Hematopoietic multipotent progenitor cell treated with erythropoietin and hydrocortisone succinate and interleukin-3 and kit ligand, for 8 days (in vitro differentiated cells): ENCODE measurements around the gene COP1.
"Not testable (repeated sequence)": the region's sequence is repeated elsewhere in the genome, so short reads cannot be mapped to it uniquely, and the experiment has no call there.

ENCODE experiments used
- DNase-seq: peaks from one replicate; pipeline ENCODE4 v3.0.0-alpha.2; 2015

Gene COP1

GRCh38 chr1:176206961-176207902, at the start of gene COP1:
Gene COP1, minus strand, starts transcription at chr1:176207286. Its CDS starts 308 bp downstream, at chr1:176206978.
- peak; percentile 98 for DNase-seq

- no peak for DNase-seq
These were observed 45.1 kb upstream of the COP1 start for GRCh38 chr1:176252191-176252590.

- DNase-seq, result no peak
These were observed 37.8 kb upstream of the COP1 start for GRCh38 chr1:176244851-176245250.

GRCh38 chr1:176243746-176244145, 36.7 kb upstream of the COP1 start:
- no peak for DNase-seq

GRCh38 chr1:176241385-176242015, 34.4 kb upstream of the COP1 start:
- DNase-seq, result no peak

- not testable (repeated sequence) for DNase-seq
These were observed 26.6 kb upstream of the COP1 start for GRCh38 chr1:176233657-176234056.

- DNase-seq, result no peak
These were observed 20.5 kb upstream of the COP1 start for GRCh38 chr1:176227579-176227978.

GRCh38 chr1:176225911-176226310, 18.8 kb upstream of the COP1 start:
- DNase-seq, result no peak

GRCh38 chr1:176225479-176225875, 18.4 kb upstream of the COP1 start:
- no peak for DNase-seq

GRCh38 chr1:176222196-176222595, 15.1 kb upstream of the COP1 start:
- DNase-seq, result no peak

- no peak for DNase-seq
These were observed 13.1 kb upstream of the COP1 start for GRCh38 chr1:176220100-176220689.

- no peak for DNase-seq
These were observed 10.5 kb upstream of the COP1 start for GRCh38 chr1:176217461-176218099.

- no peak for DNase-seq
These were observed 8.9 kb upstream of the COP1 start for GRCh38 chr1:176216031-176216430.

- no peak for DNase-seq
These were observed 4.5 kb upstream of the COP1 start for GRCh38 chr1:176211396-176212165.

GRCh38 chr1:176208034-176208433, 948 bp upstream of the COP1 start:
- no peak for DNase-seq

- DNase-seq, result peak; percentile 33
These were observed 803 bp downstream of the COP1 start for GRCh38 chr1:176206006-176206960.

GRCh38 chr1:176205332-176205914, 1.7 kb downstream of the COP1 start:
- DNase-seq, result peak; percentile 22

- not testable (repeated sequence) for DNase-seq
These were observed 2.4 kb downstream of the COP1 start for GRCh38 chr1:176204655-176205054.

- no peak for DNase-seq
These were observed 3.4 kb downstream of the COP1 start for GRCh38 chr1:176203735-176204134.

GRCh38 chr1:176201568-176201967, 5.5 kb downstream of the COP1 start:
- DNase-seq, result no peak

- no peak for DNase-seq
These were observed 7.4 kb downstream of the COP1 start for GRCh38 chr1:176199707-176200106.
